Activated T-helper 1 cell treated with anti-CD3 and anti-CD28 coated beads, Interleukin-12 subunit alpha, Interleukin-12 subunit beta, Interleukin-2, Interleukin-4 antibody, amounts not matched to agents 30 ng/mL and 10 ng/mL and 1 ng/mL, durations not matched to agents 14 hours and 24 hours and 36 hours (primary cell): ENCODE data around the gene MRPS34. TPM values are rescaled to one million over a fixed set of nuclear protein-coding genes. Genes with fewer than 3 reads are reported as not detected.

Source experiments
- DNase-seq: peaks from one replicate; pipeline ENCODE4 v3.0.0; 2021; ENCODE audit warnings: low spot score
- H3K27ac Mint-ChIP-seq: one replicate; pipeline ENCODE4 v1.8.0; 2021; ENCODE audit warnings: mild to moderate bottlenecking, mixed read lengths
- H3K27me3 Mint-ChIP-seq: one replicate; pipeline ENCODE4 v1.8.0; 2022; ENCODE audit warnings: mild to moderate bottlenecking, moderate library complexity, mixed read lengths; ENCODE audit not compliant: insufficient read depth
- H3K36me3 Mint-ChIP-seq: one replicate; pipeline ENCODE4 v1.8.0; 2021; ENCODE audit warnings: low read depth, mixed read lengths
- H3K4me1 Mint-ChIP-seq: one replicate; pipeline ENCODE4 v1.8.0; 2021; ENCODE audit warnings: low read depth, mixed read lengths
- H3K4me3 Mint-ChIP-seq: one replicate; pipeline ENCODE4 v1.8.0; 2021; ENCODE audit warnings: mild to moderate bottlenecking, moderate library complexity, mixed read lengths
- H3K9me3 Mint-ChIP-seq: one replicate; pipeline ENCODE4 v1.8.0; 2021; ENCODE audit warnings: mixed read lengths
- intact Hi-C: fragments of 100-400 bp; cut with micrococcal nuclease; formaldehyde crosslinking; loops from one replicate; pipeline ENCODE4 v1.15.1; 2024
- total RNA-seq: library from RNA; stranded (reverse); gene quantifications from 2 replicates; pipeline ENCODE4 v1.2.3, GENCODE V29; 2022

Gene MRPS34
- total RNA-seq, 1 donor from 2014 or later: 209 TPM

- Mint-ChIP-seq H3K27ac (no peak overlapping the region), H3K27me3 (no peaks in the 10 kb centered on the region)
Measured at GRCh38 chr16:1784977-1785845, 12.3 kb upstream of the MRPS34 start.

GRCh38 chr16:1782408-1783264, 9.7 kb upstream of the MRPS34 start, which contains the start of the genes NUBP2 and SPSB3:
Gene NUBP2, plus strand, starts transcription at chr16:1782960. Its CDS starts 61 bp downstream, at chr16:1783021.
Gene SPSB3, minus strand, starts transcription at chr16:1782571. Its CDS starts 1,088 bp downstream, at chr16:1781483.
- peak within 1 kb of the TSS; percentile 93 for H3K4me3 Mint-ChIP-seq

More at GRCh38 chr16:1784977-1785845, 12.3 kb upstream of the MRPS34 start:
- Mint-ChIP-seq H3K9me3 (no peaks in the 10 kb centered on the region), H3K36me3 (peaks cover 4% of the 10 kb centered on the region), H3K4me3 (peak overlapping the region; percentile 75), H3K4me1 (no peaks in the 10 kb centered on the region)
- intact Hi-C loops: loop anchor here (5.0 to 10.0 kb wide), 2 partner anchors 142 to 750 kb away; partner anchors contain the start of genes CEMP1 and PDPK1
- no peak for DNase-seq

GRCh38 chr16:1781758-1782407, 8.9 kb upstream of the MRPS34 start:
- H3K4me1 Mint-ChIP-seq: no peaks in the 10 kb centered on the region
- DNase-seq: no peak
- peaks cover 3% of the 10 kb centered on the region for H3K36me3 Mint-ChIP-seq
- H3K27ac Mint-ChIP-seq: peak overlapping the region; percentile 40
- intact Hi-C loops: loop anchor here (1.0 to 10.0 kb wide), 10 partner anchors 9 to 753 kb away; partner anchors contain the start of genes CEMP1, E4F1, FAHD1 and MAPK8IP3
- H3K27me3 Mint-ChIP-seq: no peaks in the 10 kb centered on the region
- no peaks in the 10 kb centered on the region for H3K9me3 Mint-ChIP-seq
- H3K4me3 Mint-ChIP-seq: peak overlapping the region; percentile 85

More at GRCh38 chr16:1782408-1783264, 9.7 kb upstream of the MRPS34 start, which contains the start of the genes NUBP2 and SPSB3:
- H3K9me3 Mint-ChIP-seq: no peaks in the 10 kb centered on the region
- peak; percentile 99 for DNase-seq
- no peaks in the 10 kb centered on the region for H3K27me3 Mint-ChIP-seq
- peak within 1 kb of the TSS; percentile 81 for H3K27ac Mint-ChIP-seq
- intact Hi-C loops: loop anchor here (1.0 to 10.0 kb wide), 10 partner anchors 9 to 752 kb away; partner anchors contain the start of genes CEMP1, E4F1, FAHD1 and MAPK8IP3
- H3K4me1 Mint-ChIP-seq: no peaks in the 10 kb centered on the region
- peaks cover 3% of the 10 kb centered on the region for H3K36me3 Mint-ChIP-seq

GRCh38 chr16:1781254-1781653, 8.3 kb upstream of the MRPS34 start:
- H3K27ac Mint-ChIP-seq: peak overlapping the region; percentile 40
- no peaks in the 10 kb centered on the region for H3K27me3 Mint-ChIP-seq
- H3K9me3 Mint-ChIP-seq: no peaks in the 10 kb centered on the region
- DNase-seq: no peak
- intact Hi-C loops: loop anchor here (5.0 to 10.0 kb wide), 2 partner anchors 146 to 754 kb away; partner anchors contain the start of genes CEMP1 and PDPK1
- H3K4me3 Mint-ChIP-seq: peak overlapping the region; percentile 85
- peaks cover 3% of the 10 kb centered on the region for H3K36me3 Mint-ChIP-seq
- no peaks in the 10 kb centered on the region for H3K4me1 Mint-ChIP-seq

GRCh38 chr16:1780677-1781072, 7.7 kb upstream of the MRPS34 start:
- DNase-seq: no peak
- no peaks in the 10 kb centered on the region for H3K9me3 Mint-ChIP-seq
- no peak overlapping the region for H3K27ac Mint-ChIP-seq
- H3K4me3 Mint-ChIP-seq: peak overlapping the region; percentile 85
- intact Hi-C loops: loop anchor here (5.0 to 10.0 kb wide), 2 partner anchors 147 to 754 kb away; partner anchors contain the start of genes CEMP1 and PDPK1
- H3K4me1 Mint-ChIP-seq: no peaks in the 10 kb centered on the region
- H3K27me3 Mint-ChIP-seq: no peaks in the 10 kb centered on the region
- peaks cover 3% of the 10 kb centered on the region for H3K36me3 Mint-ChIP-seq

GRCh38 chr16:1779741-1780676, 7.1 kb upstream of the MRPS34 start:
- no peak for DNase-seq
- Mint-ChIP-seq H3K27me3 (no peaks in the 10 kb centered on the region), H3K27ac (no peak overlapping the region), H3K9me3 (no peaks in the 10 kb centered on the region), H3K4me1 (no peaks in the 10 kb centered on the region), H3K36me3 (peaks cover 3% of the 10 kb centered on the region), H3K4me3 (peak overlapping the region; percentile 85)
- intact Hi-C loops: loop anchor here (5.0 to 10.0 kb wide), 2 partner anchors 147 to 755 kb away; partner anchors contain the start of genes CEMP1 and PDPK1

GRCh38 chr16:1779234-1779701, 6.3 kb upstream of the MRPS34 start:
- intact Hi-C loops: no loop called here

GRCh38 chr16:1778200-1779179, 5.6 kb upstream of the MRPS34 start:
- H3K4me3 Mint-ChIP-seq: no peak overlapping the region
- DNase-seq: no peak
- H3K4me1 Mint-ChIP-seq: no peaks in the 10 kb centered on the region
- peaks cover 3% of the 10 kb centered on the region for H3K36me3 Mint-ChIP-seq
- intact Hi-C loops: no loop called here
- H3K27ac Mint-ChIP-seq: no peak overlapping the region
- no peaks in the 10 kb centered on the region for H3K27me3 Mint-ChIP-seq
- no peaks in the 10 kb centered on the region for H3K9me3 Mint-ChIP-seq

More at GRCh38 chr16:1779234-1779701, 6.3 kb upstream of the MRPS34 start:
- Mint-ChIP-seq H3K4me3 (no peak overlapping the region), H3K9me3 (no peaks in the 10 kb centered on the region), H3K36me3 (peaks cover 3% of the 10 kb centered on the region), H3K4me1 (no peaks in the 10 kb centered on the region), H3K27ac (no peak overlapping the region), H3K27me3 (no peaks in the 10 kb centered on the region)
- no peak for DNase-seq

- Mint-ChIP-seq H3K9me3 (no peaks in the 10 kb centered on the region), H3K27me3 (no peaks in the 10 kb centered on the region), H3K36me3 (no peaks in the 10 kb centered on the region), H3K27ac (no peak overlapping the region), H3K4me1 (no peaks in the 10 kb centered on the region), H3K4me3 (no peak overlapping the region)
- no peak for DNase-seq
- intact Hi-C loops: no loop called here
Measured at GRCh38 chr16:1777375-1778199, 4.7 kb upstream of the MRPS34 start.

GRCh38 chr16:1776991-1777374, 4.0 kb upstream of the MRPS34 start:
- DNase-seq: no peak
- intact Hi-C loops: no loop called here
- H3K9me3 Mint-ChIP-seq: no peaks in the 10 kb centered on the region
- H3K27me3 Mint-ChIP-seq: no peaks in the 10 kb centered on the region
- peaks cover 4% of the 10 kb centered on the region for H3K4me1 Mint-ChIP-seq
- peaks cover 6% of the 10 kb centered on the region for H3K36me3 Mint-ChIP-seq
- H3K27ac Mint-ChIP-seq: no peak overlapping the region
- no peak overlapping the region for H3K4me3 Mint-ChIP-seq
